Kidney (tissue), 14 donors: ENCODE data around the gene AZU1. TPM values are rescaled to one million over a fixed set of nuclear protein-coding genes. Genes with fewer than 3 reads are reported as not detected.
A peak's percentile ranks its signal among the peaks of the same experiment; 100 is the strongest.
"Not testable (repeated sequence)": the region's sequence is repeated elsewhere in the genome, so short reads cannot be mapped to it uniquely, and the experiment has no call there.

Source experiments
- DNase-seq, 5 donors: peaks; one replicate each; pipeline ENCODE4 v3.0.0-alpha.2; 2013 to 2020
- FAIRE-seq: peaks from 2 replicates; lab custom pipeline; 2012; peaks lifted over from hg19 to GRCh38; lab: Jason Lieb, UNC
- H3K27ac ChIP-seq, 2 donors: one replicate each; pipeline ENCODE4 v1.7.0; 2013; ENCODE audit warnings: low read depth in 2 of 2, low read length in 2 of 2, inconsistent platforms in 1 of 2
- H3K27me3 ChIP-seq: one replicate; pipeline ENCODE4 v1.7.1; 2013; ENCODE audit warnings: low read length, inconsistent platforms; ENCODE audit not compliant: control insufficient read depth, insufficient read depth
- H3K36me3 ChIP-seq, 3 donors: one replicate each; pipeline versions ENCODE4 v1.7.0 to v1.7.1; 2013; ENCODE audit warnings: low read length in 3 of 3, control low read depth in 1 of 3, inconsistent platforms in 1 of 3; ENCODE audit not compliant: insufficient read depth in 3 of 3, control insufficient read depth in 2 of 3
- H3K4me1 ChIP-seq, 3 donors: one replicate each; pipeline versions ENCODE4 v1.7.0 to v1.7.1; 2013; ENCODE audit warnings: low read length in 3 of 3, inconsistent platforms in 1 of 3, low read depth in 1 of 3; ENCODE audit not compliant: control insufficient read depth in 2 of 3, insufficient read depth in 2 of 3
- H3K4me3 ChIP-seq, 3 donors: one replicate each; pipeline versions ENCODE4 v1.7.0 to v1.8.1; 2013; ENCODE audit warnings: low read length in 3 of 3, control low read depth in 1 of 3, inconsistent platforms in 1 of 3
- H3K9ac ChIP-seq, 3 donors: one replicate each; pipeline versions ENCODE4 v1.7.0 to v1.7.1; 2013; ENCODE audit warnings: low read length in 3 of 3, control low read depth in 1 of 3, inconsistent platforms in 1 of 3
- H3K9me3 ChIP-seq, 3 donors: one replicate each; pipeline versions ENCODE4 v1.7.0 to v1.7.1; 2013; ENCODE audit warnings: low read length in 3 of 3, control low read depth in 1 of 3, inconsistent platforms in 1 of 3; ENCODE audit not compliant: control insufficient read depth in 2 of 3, insufficient read depth in 1 of 3
- CTCF ChIP-seq: IDR thresholded peaks from 3 replicates; pipeline ENCODE4 v1.5.1; 2012; ENCODE audit warnings: mild to moderate bottlenecking, moderate library complexity, borderline replicate concordance; ENCODE audit not compliant: insufficient read depth; ENCODE audit errors: extremely low read depth
- intact Hi-C: fragments of 100-400 bp; cut with DNase I; formaldehyde crosslinking; loops from one replicate; pipeline ENCODE4 v1.11.1; 2022
- polyA plus RNA-seq: library from polyadenylated mRNA; stranded (reverse); fragments of 350-450 nt; fragmentation: Illumina TruSeq; extraction: RNeasy Lipid Tissue Mini Kit (QIAGEN cat#74804); gene quantifications from one replicate; pipeline ENCODE4 v1.2.3, GENCODE V29; 2014; ENCODE audit warnings: low read depth, low replicate concordance; ENCODE audit not compliant: insufficient read depth
- total RNA-seq: library from RNA; stranded (reverse); fragmentation: NEBNext Ultra II Directional; extraction: Animal tissue kit (Norgen Biotek cat#: 25700); gene quantifications from one replicate; pipeline ENCODE4 v1.2.1, GENCODE V29; 2021
- donor health status: control.
- donor health status: control.
- donor health status: control.
- donor health status: control.
- donor health status: control.
- donor health status: DM: yes; HTN: yes; CAD: no.
- donor health status: Normal renal cell carcinoma (clear cell type).

The AZU1 gene
- total and polyA plus RNA-seq, 2 donors from 2014 or later = 0.50 TPM; not detected in 1

DNA sequence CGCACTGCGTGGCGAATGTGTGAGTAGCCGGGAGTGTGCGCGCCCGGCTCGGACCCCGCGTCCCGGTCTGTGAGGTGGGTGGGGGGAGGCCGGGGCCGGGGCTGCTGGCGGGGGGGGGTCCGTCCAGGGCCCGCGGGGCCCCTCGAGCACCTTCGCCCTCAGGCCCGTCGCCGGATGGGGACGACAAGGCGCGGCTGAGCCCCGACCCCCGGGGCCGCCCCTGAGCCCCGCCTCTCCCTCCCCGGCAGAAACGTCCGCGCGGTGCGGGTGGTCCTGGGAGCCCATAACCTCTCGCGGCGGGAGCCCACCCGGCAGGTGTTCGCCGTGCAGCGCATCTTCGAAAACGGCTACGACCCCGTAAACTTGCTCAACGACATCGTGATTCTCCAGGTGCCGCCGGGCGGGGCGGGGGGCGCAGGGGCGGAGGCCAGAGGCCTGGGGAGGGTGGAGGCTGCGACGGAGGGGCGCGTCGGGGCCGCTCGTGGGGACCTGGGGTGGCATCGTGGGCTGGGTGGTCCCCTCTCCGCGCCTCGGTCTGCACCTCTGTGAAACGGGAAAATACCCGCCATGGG lies 25.5 kb downstream of the AZU1 start:
- intact Hi-C loops = no loop called here
- H3K27me3 ChIP-seq = no peaks in the 10 kb centered on the region
- no peak for TF ChIP-seq CTCF
- peaks cover 0 to 7% (median 0%) of the 10 kb centered on the region in 3 donors for H3K4me1 ChIP-seq
- H3K9me3 ChIP-seq = no peaks in the 10 kb centered on the region
- no peak overlapping the region for H3K9ac ChIP-seq
- FAIRE-seq (no peak), DNase-seq (peak in 1 of 5 donors; percentile 76)
- H3K27ac ChIP-seq = no peak overlapping the region
- no peaks in the 10 kb centered on the region for H3K36me3 ChIP-seq
- H3K4me3 ChIP-seq = no peak overlapping the region

DNA sequence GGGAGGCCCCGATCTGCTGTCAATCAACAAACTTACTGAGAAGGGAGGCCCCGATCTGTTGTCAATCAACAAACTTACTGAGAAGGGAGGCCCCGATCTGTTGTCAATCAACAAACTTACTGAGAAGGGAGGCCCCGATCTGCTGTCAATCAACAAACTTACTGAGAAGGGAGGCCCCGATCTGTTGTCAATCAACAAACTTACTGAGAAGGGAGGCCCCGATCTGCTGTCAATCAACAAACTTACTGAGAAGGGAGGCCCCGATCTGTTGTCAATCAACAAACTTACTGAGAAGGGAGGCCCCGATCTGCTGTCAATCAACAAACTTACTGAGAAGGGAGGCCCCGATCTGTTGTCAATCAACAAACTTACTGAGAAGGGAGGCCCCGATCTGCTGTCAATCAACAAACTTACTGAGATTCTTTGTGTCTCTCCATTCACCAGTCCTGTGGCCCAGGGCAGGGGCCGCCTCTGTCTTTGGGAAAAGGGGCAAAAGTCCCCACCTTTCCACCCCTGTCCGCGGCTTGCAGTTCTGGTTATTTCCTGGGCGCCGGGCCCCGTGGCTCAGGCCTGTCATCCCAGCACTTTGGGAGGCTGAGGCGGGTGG lies 26.1 kb downstream of the AZU1 start:
- H3K4me3 ChIP-seq, DNase-seq, H3K9me3 ChIP-seq, FAIRE-seq, H3K27me3 ChIP-seq, H3K36me3 ChIP-seq, intact Hi-C loops, H3K9ac ChIP-seq, H3K27ac ChIP-seq, H3K4me1 ChIP-seq: not testable (repeated sequence)

- Histone ChIP-seq H3K27me3 (no peaks in the 10 kb centered on the region), H3K36me3 (no peaks in the 10 kb centered on the region), H3K9me3 (no peaks in the 10 kb centered on the region), H3K4me3 (no peak overlapping the region), H3K27ac (no peak overlapping the region), H3K9ac (no peak overlapping the region), H3K4me1 (peaks cover 0 to 7% (median 0%) of the 10 kb centered on the region in 3 donors)
- intact Hi-C loops = no loop called here
- TF ChIP-seq CTCF = no peak
- DNase-seq = no peak
- peak; percentile 97 for FAIRE-seq
Measured at GRCh38 chr19:854549-854948, 26.9 kb downstream of the AZU1 start.

DNA sequence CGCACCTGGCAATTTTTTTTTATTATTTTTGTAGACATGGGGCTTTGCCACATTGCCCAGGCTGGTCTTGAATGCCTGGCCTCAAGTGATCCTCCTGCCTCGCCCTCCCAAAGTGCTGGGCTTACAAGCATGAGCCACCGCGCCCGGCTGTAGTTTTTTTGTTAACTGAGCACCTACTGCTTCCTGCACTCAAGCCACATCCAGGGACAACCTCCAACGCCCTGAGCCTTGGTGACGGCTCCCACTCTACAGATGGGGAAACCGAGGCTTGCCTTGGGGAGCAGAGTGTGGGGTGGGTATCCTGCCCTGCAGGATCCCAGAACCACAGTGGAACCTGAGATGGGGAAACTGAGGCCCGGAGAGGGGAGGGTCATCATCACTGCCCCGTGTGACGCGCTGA lies 27.5 kb downstream of the AZU1 start:
- Histone ChIP-seq H3K9ac (no peak overlapping the region), H3K27me3 (no peaks in the 10 kb centered on the region), H3K36me3 (no peaks in the 10 kb centered on the region), H3K4me3 (no peak overlapping the region), H3K4me1 (peaks cover 0 to 7% (median 0%) of the 10 kb centered on the region in 3 donors), H3K9me3 (no peaks in the 10 kb centered on the region), H3K27ac (no peak overlapping the region)
- DNase-seq = no peak
- no peak for TF ChIP-seq CTCF
- intact Hi-C loops = no loop called here
- FAIRE-seq = no peak
